ENCODE results near the gene GRK5. TPM values are rescaled to one million over a fixed set of nuclear protein-coding genes. Genes with fewer than 3 reads are reported as not detected.

The GRK5 gene
- total and polyA plus RNA-seq, 7 donors = 7.9 to 32.4 (median 19.8) TPM

DNA sequence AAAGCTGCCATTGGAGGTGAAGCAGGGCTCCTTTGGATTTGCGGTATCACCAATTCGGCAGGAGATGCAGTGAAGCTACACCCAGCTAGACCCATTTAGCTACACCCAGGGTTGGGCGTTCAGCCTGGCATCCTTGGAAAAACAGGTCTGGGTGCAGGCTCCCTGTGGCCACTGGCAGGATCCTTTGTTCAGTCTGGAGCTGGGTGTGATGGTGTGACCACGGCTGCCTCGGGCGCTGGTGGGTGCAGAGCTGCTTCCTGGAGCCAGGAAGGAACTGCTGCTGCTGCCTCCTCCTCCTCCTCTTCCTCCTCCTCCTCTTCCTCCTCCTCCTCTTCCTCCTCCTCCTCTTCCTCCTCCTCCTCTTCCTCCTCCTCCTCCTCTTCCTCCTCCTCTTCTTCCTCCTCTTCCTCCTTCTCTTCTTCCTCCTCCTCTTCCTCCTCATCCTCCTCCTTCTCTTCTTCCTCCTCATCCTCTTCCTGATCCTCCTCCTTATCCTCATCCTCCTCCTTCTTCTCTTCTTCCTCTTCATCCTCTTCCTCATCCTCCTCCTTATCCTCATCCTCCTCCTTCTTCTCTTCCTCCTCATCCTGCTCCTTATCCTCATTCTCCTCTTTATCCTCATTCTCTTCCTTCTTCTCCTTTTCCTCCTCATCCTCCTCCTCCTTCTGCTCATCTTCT, 84.0 kb downstream of the GRK5 start:
- no peak for DNase-seq
- intact Hi-C loops (cut with DNase I) = no loop called here
- WGBS, 2 donors = 56 to 65% methylated on average over 6 of the region's 6 CpGs
- Histone ChIP-seq H3K36me3 (no peaks in the 10 kb centered on the region), H3K4me3 (no peak overlapping the region), H3K4me1 (peaks cover 0 to 48% (median 39%) of the 10 kb centered on the region in 4 donors), H3K27me3 (no peaks in the 10 kb centered on the region), H3K9me3 (no peaks in the 10 kb centered on the region), H3K27ac (peak overlapping the region in 1 of 4 donors; percentile 47)
- TF ChIP-seq EP300 (IDR thresholded peaks at IDR 0.05) = no peak
- TF ChIP-seq POLR2A (IDR thresholded peaks at IDR 0.05) = no peak
- TF ChIP-seq CTCF (IDR thresholded peaks at IDR 0.05) = no peak

GRCh38 chr10:119292968-119293760, 85.8 kb downstream of the GRK5 start:
- Histone ChIP-seq H3K9me3 (no peaks in the 10 kb centered on the region), H3K27ac (no peak overlapping the region), H3K4me3 (no peak overlapping the region), H3K36me3 (no peaks in the 10 kb centered on the region), H3K27me3 (no peaks in the 10 kb centered on the region), H3K4me1 (peaks cover 0 to 51% (median 38%) of the 10 kb centered on the region in 4 donors)
- intact Hi-C loops (cut with DNase I) = no loop called here
- 58 to 76% methylated on average over 11 of the region's 11 CpGs for WGBS, 2 donors
- DNase-seq = no peak
- no peak for TF ChIP-seq EP300 (IDR thresholded peaks at IDR 0.05)
- TF ChIP-seq CTCF (IDR thresholded peaks at IDR 0.05) = no peak
- TF ChIP-seq POLR2A (IDR thresholded peaks at IDR 0.05) = no peak
- TF ChIP-seq POLR2AphosphoS5 (IDR thresholded peaks at IDR 0.05) = no peak

DNA sequence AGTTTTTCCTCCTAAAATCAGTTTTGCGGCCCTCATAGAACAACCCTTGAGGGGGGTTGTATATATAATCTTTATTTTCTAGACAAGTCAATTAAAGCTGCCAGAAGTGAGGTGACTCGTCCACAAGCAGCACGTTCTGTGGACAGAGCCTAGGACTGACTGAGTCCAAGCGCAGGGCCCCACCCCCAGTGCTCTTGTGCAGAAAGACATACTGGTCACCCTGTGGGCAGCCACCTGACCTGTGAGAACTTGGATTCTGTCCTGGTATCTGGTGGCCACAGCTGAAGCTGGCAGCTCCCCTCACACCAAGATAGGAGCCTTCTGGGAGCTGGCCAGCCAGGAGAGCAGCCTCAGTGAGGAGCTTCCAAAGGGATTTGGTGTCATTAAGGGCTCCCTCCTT, 89.3 kb downstream of the GRK5 start:
- no peak for DNase-seq
- no peaks in the 10 kb centered on the region for H3K27me3 ChIP-seq
- intact Hi-C loops (cut with DNase I) = no loop called here
- no peak overlapping the region for H3K4me3 ChIP-seq
- H3K9me3 ChIP-seq = no peaks in the 10 kb centered on the region
- H3K36me3 ChIP-seq = no peaks in the 10 kb centered on the region
- WGBS, 2 donors = 93% methylated on average over 4 of the region's 4 CpGs
- no peak for TF ChIP-seq POLR2A (IDR thresholded peaks at IDR 0.05)
- TF ChIP-seq POLR2AphosphoS5 (IDR thresholded peaks at IDR 0.05) = no peak
- no peak for TF ChIP-seq EP300 (IDR thresholded peaks at IDR 0.05)
- TF ChIP-seq CTCF (IDR thresholded peaks at IDR 0.05) = no peak
- H3K27ac ChIP-seq = peak overlapping the region; percentile 14 to 92 (median 68)
- peaks cover 0 to 57% (median 39%) of the 10 kb centered on the region in 4 donors for H3K4me1 ChIP-seq

DNA sequence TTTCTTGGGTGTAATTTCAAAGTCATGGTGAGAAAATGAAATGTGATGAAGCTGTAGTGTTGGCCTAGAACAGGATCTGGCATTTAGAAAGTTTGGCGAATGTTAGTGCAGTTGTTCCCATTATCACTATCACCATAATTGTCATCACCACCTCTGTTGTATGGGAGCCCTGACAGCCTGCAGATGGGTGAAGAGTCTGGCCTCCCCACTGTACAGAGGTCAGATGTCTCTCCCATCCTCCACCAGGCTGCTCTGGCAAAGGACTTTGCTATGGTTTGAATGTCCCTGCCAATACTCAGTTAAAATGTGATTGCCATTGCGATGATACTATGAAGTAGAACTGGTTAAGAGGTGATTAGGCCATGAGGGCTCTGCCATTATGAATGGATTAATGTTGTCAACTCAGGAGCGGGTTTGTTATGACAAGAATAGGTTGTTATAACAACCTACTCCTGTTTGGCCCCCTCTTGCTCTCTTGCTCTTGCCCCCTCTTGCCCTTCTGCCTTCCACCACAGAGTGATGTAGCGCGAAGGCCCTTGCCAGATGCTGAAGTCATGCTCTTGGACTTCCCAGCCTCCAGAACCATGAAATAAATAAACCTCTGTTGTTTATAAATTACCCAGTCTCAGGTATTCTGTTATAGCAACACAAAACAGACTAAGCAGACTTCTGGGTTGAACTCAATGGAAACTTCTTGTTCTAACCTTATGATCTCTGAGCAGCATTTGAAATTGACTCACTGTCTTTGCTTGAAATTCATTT, 90.0 kb downstream of the GRK5 start:
- no peak overlapping the region for H3K4me3 ChIP-seq
- intact Hi-C loops (cut with DNase I) = no loop called here
- peaks cover 0 to 64% (median 46%) of the 10 kb centered on the region in 4 donors for H3K4me1 ChIP-seq
- H3K27ac ChIP-seq = peak overlapping the region; percentile 14 to 92 (median 68)
- TF ChIP-seq POLR2AphosphoS5 (IDR thresholded peaks at IDR 0.05) (no peak), POLR2A (IDR thresholded peaks at IDR 0.05) (no peak), CTCF (IDR thresholded peaks at IDR 0.05) (no peak), EP300 (IDR thresholded peaks at IDR 0.05) (no peak)
- 92 to 94% methylated on average over 5 of the region's 5 CpGs for WGBS, 2 donors
- DNase-seq = no peak
- H3K36me3 ChIP-seq = no peaks in the 10 kb centered on the region
- H3K27me3 ChIP-seq = no peaks in the 10 kb centered on the region
- H3K9me3 ChIP-seq = no peaks in the 10 kb centered on the region

Measured in sigmoid colon (tissue), 7 donors.